GM12801 (cell line): ENCODE measurements around the gene SORCS2.

Experiments used
- CTCF ChIP-seq: IDR thresholded peaks from one replicate; pipeline ENCODE4 v1.5.1; 2011; ENCODE audit warnings: control low read depth; ENCODE audit not compliant: insufficient read length; ENCODE audit errors: extremely low read depth

The SORCS2 gene

GRCh38 chr4:7192252-7193029 is at the start of gene SORCS2:
TSS of gene SORCS2 (plus strand) at chr4:7192538.
- TF ChIP-seq CTCF: no peak

- no peak for TF ChIP-seq CTCF
These were observed 47.7 kb upstream of the SORCS2 start for GRCh38 chr4:7144374-7145290.

GRCh38 chr4:7145291-7145934 is 46.9 kb upstream of the SORCS2 start:
- TF ChIP-seq CTCF: no peak

- TF ChIP-seq CTCF: no peak
These were observed 46.1 kb upstream of the SORCS2 start for GRCh38 chr4:7146059-7146785.

GRCh38 chr4:7146786-7147115 is 45.6 kb upstream of the SORCS2 start:
- no peak for TF ChIP-seq CTCF

- TF ChIP-seq CTCF: no peak
These were observed 45.1 kb upstream of the SORCS2 start for GRCh38 chr4:7147261-7147660.

GRCh38 chr4:7147661-7148310 is 44.6 kb upstream of the SORCS2 start:
- TF ChIP-seq CTCF: no peak
